ENCODE data around the gene FAM180A. TPM values are rescaled to one million over a fixed set of nuclear protein-coding genes. Genes with fewer than 3 reads are reported as not detected.

Gene FAM180A
- total RNA-seq, 2 experiments from 2014 or later: not detected

DNA sequence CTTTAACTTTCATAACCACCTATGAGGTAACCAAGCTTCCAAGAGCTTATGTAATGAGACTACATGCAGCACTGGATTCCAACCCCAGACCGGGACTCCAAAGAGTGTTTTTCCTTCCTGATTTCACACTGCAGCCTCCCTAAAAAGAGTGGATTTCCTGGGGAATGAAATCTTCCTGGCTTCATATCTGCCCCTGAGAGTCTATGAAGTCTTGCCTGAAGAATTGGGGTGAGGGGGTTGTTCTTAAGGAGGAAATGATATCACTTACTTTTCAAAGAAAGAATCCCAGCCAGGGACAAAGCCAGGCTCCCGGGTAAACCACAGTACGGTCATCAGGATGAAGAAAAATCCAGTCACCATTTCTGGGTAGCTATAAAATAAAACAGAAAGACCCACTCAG, 56.6 kb downstream of the FAM180A start:
- Histone ChIP-seq H4K20me1 (ENCODE audit: insufficient read depth, low read length) (no peaks in the 10 kb centered on the region), H3K27ac (ENCODE audit: low read depth, low read length, poor library complexity, severe bottlenecking) (no peak overlapping the region), H3K9me2 (ENCODE audit: insufficient read depth, low read length) (no peaks in the 10 kb centered on the region), H3K36me3 (ENCODE audit: insufficient read depth, low read length) (no peaks in the 10 kb centered on the region), H3K4me1 (ENCODE audit: insufficient read depth, low read length, poor library complexity, severe bottlenecking) (no peaks in the 10 kb centered on the region), H2AFZ (ENCODE audit: low read length) (no peak overlapping the region), H3K4me3 (ENCODE audit: low read depth, low read length, poor library complexity, severe bottlenecking) (no peak overlapping the region), H3K79me2 (ENCODE audit: insufficient read depth, low read depth, low read length) (no peaks in the 10 kb centered on the region), H3K4me2 (ENCODE audit: low read length) (no peak overlapping the region), H3K9me3 (ENCODE audit: low read length) (no peaks in the 10 kb centered on the region)
- ChIA-PET POLR2A (no interaction called here), CTCF (ENCODE audit: unreplicated experiment) (interaction anchor here (0.6 kb wide), 1 partner anchor 437 kb away, joined by 3 read pairs; no protein-coding TSS in a partner anchor)
- BruUV-seq (replicated peaks): no TSS peak
- TF ChIP-seq, protein P1, sequence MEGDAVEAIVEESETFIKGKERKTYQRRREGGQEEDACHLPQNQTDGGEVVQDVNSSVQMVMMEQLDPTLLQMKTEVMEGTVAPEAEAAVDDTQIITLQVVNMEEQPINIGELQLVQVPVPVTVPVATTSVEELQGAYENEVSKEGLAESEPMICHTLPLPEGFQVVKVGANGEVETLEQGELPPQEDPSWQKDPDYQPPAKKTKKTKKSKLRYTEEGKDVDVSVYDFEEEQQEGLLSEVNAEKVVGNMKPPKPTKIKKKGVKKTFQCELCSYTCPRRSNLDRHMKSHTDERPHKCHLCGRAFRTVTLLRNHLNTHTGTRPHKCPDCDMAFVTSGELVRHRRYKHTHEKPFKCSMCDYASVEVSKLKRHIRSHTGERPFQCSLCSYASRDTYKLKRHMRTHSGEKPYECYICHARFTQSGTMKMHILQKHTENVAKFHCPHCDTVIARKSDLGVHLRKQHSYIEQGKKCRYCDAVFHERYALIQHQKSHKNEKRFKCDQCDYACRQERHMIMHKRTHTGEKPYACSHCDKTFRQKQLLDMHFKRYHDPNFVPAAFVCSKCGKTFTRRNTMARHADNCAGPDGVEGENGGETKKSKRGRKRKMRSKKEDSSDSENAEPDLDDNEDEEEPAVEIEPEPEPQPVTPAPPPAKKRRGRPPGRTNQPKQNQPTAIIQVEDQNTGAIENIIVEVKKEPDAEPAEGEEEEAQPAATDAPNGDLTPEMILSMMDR (conservative IDR thresholded peaks at IDR 0.05; ENCODE audit: low read length): no peak
- no peak for TF ChIP-seq EZH2phosphoT487 (IDR thresholded peaks at IDR 0.05; ENCODE audit: borderline replicate concordance, low read depth, low read length)
- DNase-seq (ENCODE audit: low spot score): no peak
- intact Hi-C loops (cut with micrococcal nuclease; ENCODE audit: unreplicated experiment): no loop called here

- no peak for TF ChIP-seq EZH2phosphoT487 (IDR thresholded peaks at IDR 0.05; ENCODE audit: borderline replicate concordance, low read depth, low read length)
- TF ChIP-seq, protein P1 (conservative IDR thresholded peaks at IDR 0.05; ENCODE audit: low read length): no peak
- CTCF ChIA-PET (ENCODE audit: unreplicated experiment): no interaction called here
Observed at GRCh38 chr7:135690566-135690965, 58.0 kb downstream of the FAM180A start.

GRCh38 chr7:135687466-135687865, 61.1 kb downstream of the FAM180A start:
- DNase-seq (ENCODE audit: low spot score): no peak
- Histone ChIP-seq H3K9me3 (ENCODE audit: low read length) (no peaks in the 10 kb centered on the region), H2AFZ (ENCODE audit: low read length) (no peak overlapping the region), H4K20me1 (ENCODE audit: insufficient read depth, low read length) (no peaks in the 10 kb centered on the region), H3K4me2 (ENCODE audit: low read length) (no peak overlapping the region), H3K4me1 (ENCODE audit: insufficient read depth, low read length, poor library complexity, severe bottlenecking) (no peaks in the 10 kb centered on the region), H3K79me2 (ENCODE audit: insufficient read depth, low read depth, low read length) (no peaks in the 10 kb centered on the region), H3K27ac (ENCODE audit: low read depth, low read length, poor library complexity, severe bottlenecking) (no peak overlapping the region), H3K9me2 (ENCODE audit: insufficient read depth, low read length) (no peaks in the 10 kb centered on the region), H3K4me3 (ENCODE audit: low read depth, low read length, poor library complexity, severe bottlenecking) (no peak overlapping the region), H3K36me3 (ENCODE audit: insufficient read depth, low read length) (no peaks in the 10 kb centered on the region)
- TF ChIP-seq, protein P1 (conservative IDR thresholded peaks at IDR 0.05; ENCODE audit: low read length): no peak
- no peak for TF ChIP-seq EZH2phosphoT487 (IDR thresholded peaks at IDR 0.05; ENCODE audit: borderline replicate concordance, low read depth, low read length)
- CTCF ChIA-PET (ENCODE audit: unreplicated experiment): no interaction called here
- BruUV-seq (replicated peaks): no TSS peak
- POLR2A ChIA-PET: interaction anchor here (1.1 to 1.5 kb wide), 2 partner anchors 10 to 11 kb away, joined by 3 to 4 read pairs; no protein-coding TSS in a partner anchor
- intact Hi-C loops (cut with micrococcal nuclease; ENCODE audit: unreplicated experiment): no loop called here

More at GRCh38 chr7:135690566-135690965, 58.0 kb downstream of the FAM180A start:
- H3K4me1 ChIP-seq (ENCODE audit: insufficient read depth, low read length, poor library complexity, severe bottlenecking): no peaks in the 10 kb centered on the region
- intact Hi-C loops (cut with micrococcal nuclease; ENCODE audit: unreplicated experiment): no loop called here
- no TSS peak for BruUV-seq (replicated peaks)
- no peaks in the 10 kb centered on the region for H3K36me3 ChIP-seq (ENCODE audit: insufficient read depth, low read length)
- H2AFZ ChIP-seq (ENCODE audit: low read length): no peak overlapping the region
- no peak overlapping the region for H3K4me2 ChIP-seq (ENCODE audit: low read length)
- POLR2A ChIA-PET: no interaction called here
- H3K79me2 ChIP-seq (ENCODE audit: insufficient read depth, low read depth, low read length): no peaks in the 10 kb centered on the region
- DNase-seq (ENCODE audit: low spot score): no peak
- no peak overlapping the region for H3K4me3 ChIP-seq (ENCODE audit: low read depth, low read length, poor library complexity, severe bottlenecking)
- H3K27ac ChIP-seq (ENCODE audit: low read depth, low read length, poor library complexity, severe bottlenecking): no peak overlapping the region
- no peaks in the 10 kb centered on the region for H3K9me3 ChIP-seq (ENCODE audit: low read length)
- no peaks in the 10 kb centered on the region for H3K9me2 ChIP-seq (ENCODE audit: insufficient read depth, low read length)
- H4K20me1 ChIP-seq (ENCODE audit: insufficient read depth, low read length): no peaks in the 10 kb centered on the region
